ENCODE data around the gene COL6A3.

COL6A3 gene

DNA sequence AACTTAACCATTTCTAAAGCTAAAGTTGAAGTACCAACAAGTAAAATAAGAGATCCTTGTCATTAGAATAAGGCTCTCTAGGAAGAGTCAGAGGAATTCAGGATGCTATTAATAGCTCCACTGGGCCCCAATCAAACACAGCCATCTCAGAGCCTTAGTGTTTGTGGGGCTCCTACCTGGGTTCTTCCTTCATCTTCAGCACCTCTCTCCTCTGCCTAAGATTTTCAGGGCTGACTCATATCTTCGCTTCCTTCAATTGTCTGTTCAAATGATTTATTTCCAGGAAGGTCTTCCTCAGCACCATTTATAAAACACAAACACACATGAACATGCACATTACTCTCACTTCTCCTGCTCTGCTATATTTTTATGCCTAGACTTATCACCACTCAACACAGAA is 119.5 kb downstream of the COL6A3 start:
- no peak for DNase-seq

DNA sequence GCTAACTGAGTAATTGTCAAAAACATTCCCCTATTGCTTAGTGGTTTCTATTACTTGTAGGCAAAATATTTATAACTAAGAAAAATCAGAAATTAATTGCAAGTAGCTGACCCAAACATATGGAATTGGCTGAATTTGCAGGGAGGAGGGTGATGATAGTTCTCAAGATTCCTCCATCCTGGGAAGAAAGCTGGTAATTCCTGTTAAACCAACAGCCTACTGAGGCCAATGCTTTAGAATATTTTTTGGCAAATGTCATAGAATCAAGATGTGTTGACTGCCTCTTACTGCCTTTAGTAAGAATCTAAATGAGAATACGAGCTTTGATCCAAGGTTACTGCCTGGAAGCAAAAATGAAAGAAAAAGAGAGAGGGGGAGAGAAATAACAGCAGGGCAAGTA is 120.0 kb downstream of the COL6A3 start:
- DNase-seq, result no peak

DNA sequence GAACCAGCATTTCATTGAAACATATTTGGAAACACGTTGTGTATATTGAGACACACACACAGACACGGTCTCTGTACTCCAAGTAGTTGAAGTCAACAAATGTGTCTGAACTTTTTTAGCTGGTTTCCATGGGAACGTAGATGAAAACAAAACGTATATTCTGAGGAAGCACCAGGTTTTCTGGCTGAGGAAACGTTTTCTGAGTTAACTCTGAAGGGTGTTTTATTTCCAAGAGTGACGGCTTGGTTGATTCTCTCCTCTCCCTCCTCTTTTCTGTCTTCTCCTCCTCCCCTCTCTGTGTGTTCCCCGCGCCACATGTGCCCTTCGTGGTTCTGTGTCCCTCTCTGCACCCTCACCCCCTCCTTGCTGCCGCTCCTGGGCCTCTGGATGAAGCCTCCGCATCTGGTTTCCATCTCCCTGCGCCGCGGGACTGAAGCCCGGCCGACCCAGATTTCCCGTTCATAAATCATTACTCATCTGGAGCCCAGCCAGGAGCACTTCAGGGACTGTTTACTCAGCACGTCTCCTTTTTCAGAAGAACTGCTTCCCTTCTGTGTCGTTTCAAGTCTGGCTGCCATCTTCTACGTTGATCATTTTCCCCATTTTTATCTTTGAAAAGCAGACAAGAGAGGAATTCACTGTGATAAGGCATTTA is 122.7 kb downstream of the COL6A3 start:
- no peak for DNase-seq

DNA sequence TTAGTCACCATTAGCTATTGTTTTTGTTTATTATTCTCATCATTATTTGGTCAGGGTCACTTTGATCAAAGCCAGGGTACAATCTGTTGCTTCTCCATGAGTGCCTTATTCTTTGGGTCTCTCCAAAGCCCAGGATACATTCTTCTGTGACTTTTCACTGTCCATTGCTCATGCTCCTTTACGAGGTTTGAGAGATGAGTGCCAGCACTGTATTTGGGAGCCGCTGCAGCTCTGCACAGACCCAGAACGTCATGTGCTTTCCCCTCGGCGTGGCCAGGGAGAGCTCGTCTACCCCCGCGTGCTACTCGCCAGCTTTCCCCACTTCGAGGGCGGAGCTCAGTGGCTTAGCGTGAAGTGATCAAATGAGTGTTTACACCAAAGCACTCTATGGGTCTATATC is 123.7 kb downstream of the COL6A3 start:
- no peak for DNase-seq

DNA sequence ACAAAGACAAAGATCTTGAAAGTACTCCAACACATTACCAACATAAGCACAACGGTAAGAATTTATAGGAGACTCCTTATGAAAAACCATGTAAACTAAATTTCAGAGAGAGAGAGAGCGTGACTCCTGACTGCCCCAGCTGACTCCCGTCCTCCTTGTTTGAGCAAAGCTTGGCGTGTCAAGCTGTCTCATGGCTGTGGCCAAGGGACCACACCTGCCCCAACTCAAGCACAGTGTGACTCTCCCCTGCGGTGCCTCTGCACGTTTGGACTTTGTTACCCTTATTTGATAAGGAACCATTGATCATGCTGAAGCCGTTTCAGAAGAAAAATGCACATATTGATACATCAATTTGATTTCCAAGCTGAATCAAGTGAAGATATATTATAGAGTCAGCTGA is 124.8 kb downstream of the COL6A3 start:
- DNase-seq, result no peak

DNA sequence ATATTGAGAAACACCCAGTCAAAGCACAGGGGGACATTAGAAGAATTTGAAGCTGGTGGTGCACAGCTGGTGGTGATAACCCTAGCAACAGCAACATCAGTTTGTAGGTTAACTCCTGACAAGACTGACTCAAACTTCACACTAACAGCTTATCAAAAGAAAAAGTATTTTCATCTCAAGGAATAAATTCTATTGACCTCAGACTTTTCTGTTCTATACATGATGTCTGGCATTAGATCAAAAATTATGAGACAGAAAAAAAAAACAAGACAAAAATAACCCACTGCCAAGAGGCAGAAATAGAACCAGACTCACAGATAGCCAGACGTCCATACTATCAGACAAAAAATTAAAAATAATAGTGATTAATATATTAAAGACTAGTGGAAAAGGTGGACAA is 126.1 kb downstream of the COL6A3 start:
- DNase-seq, result no peak

DNA sequence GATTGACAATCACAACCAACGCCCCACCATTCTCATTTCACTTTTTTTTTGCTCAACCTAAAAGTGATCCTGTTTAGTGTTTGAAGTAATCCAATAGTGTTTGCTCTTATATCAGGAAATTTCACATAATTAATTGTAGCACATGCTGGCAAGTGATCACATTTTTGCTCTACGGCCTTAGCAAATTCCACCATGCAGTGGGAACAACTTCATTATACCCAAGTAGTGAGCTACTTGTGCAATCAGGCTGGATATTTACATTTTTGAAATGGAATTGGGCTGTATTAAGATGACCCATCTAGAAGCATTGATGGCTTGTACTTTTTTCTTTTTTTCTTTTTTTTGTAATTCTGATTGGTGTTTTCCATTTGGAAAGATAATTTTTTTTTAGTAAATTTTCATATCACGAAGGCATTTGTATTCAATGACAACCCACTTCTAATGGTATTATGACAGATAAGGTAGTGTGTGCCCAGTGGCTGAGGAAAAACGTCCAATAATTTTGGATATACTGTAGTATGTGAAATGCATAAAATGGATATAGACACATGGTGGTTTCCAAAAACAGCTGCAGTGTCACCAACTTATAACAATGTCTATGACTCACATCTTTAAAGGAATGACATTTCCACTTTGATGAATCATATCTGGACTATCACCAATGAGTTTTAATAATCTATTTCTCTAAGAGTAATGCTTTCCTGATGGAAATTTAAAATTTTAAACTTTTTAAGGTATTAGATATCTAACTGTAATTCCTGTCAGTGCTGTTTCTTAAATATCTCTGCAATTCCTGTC is 130.6 kb downstream of the COL6A3 start:
- DNase-seq, result no peak

DNA sequence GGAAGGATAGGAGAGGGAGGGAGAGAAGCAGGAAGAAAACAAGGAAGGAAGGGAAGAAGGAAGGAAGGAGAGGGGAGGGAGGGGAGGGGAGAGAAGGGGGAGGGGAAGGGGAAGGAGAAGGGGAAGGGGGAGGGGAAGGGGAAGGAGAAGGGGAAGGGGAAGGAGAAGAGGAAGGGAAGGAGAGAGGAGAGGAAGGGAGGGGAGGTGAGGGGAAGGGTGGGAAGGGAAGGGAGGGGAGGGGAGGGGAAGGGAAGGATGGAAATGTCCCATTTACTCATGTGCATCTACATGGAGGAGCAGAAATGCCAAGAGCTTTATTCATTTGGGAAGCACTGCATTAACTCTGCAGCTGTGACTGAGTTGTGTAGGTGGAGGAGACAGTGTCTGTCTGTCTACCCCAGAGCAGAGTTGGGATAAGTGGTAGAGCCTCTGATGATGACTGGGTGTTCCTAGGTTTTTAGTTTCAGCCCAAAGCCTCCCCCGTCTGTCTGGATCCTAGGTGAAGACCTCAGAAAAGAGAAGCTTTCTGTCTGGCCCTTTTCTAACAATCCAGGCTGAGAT is 131.3 kb downstream of the COL6A3 start:
- no peak for DNase-seq

DNA sequence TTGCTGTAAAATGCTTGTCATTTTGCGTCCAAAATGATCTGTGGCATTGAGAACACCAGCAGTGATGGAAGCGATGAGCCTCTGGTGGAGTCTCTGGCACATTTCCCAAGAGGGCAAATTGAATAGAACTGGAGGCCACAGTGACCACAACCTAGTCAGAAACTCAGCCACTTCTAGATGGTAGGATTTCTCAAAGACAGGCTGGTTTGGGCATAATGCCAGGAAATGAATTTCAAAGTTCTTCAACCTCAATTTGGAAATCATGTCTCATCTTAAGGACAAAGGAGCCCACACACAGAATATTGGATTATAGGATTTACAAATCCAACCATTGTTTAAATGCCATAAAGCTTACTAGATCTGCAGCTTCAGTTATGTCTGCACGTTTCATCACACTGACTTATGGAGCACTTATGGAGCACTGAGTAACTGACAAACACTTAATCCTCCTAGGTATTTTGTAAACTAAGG is 132.1 kb downstream of the COL6A3 start:
- DNase-seq, result no peak

DNA sequence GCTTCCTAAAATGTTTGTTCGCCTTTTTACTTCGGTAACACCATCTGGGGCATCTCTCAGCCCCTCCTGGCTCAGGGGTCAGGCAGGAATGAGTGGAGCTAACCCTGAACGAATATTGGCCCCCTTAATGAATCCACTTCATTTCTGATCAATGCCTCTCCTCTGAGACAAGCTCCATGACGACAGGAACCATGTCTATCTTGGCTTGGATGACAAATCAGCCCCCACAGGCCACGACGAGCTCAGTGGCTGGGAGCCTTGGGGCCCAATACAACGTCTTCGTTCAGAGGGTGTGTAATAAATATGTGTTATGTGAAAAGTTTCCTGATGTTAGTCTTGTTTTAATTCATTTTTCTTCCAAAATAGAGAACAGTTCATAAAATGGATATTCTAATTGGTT is 133.0 kb downstream of the COL6A3 start:
- DNase-seq, result no peak

DNA sequence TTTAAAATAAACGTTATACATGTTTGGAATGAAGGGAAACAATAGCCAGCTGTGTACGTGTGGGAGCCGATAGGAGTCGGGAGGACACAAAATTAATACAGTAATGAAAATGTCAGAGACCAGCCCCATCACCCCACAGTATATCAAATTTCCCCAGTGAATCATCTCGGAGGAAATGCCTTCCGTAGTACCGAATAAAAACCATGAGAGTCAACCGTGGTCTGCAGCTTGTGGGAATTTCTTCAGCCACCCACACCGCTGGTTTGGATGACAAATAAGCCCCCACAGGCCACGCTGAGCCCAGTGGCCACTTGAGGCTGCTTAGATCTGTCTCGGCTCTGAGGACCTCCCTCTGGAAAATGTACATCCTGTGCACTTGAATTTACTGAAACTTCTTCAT is 133.7 kb downstream of the COL6A3 start:
- no peak for DNase-seq

DNA sequence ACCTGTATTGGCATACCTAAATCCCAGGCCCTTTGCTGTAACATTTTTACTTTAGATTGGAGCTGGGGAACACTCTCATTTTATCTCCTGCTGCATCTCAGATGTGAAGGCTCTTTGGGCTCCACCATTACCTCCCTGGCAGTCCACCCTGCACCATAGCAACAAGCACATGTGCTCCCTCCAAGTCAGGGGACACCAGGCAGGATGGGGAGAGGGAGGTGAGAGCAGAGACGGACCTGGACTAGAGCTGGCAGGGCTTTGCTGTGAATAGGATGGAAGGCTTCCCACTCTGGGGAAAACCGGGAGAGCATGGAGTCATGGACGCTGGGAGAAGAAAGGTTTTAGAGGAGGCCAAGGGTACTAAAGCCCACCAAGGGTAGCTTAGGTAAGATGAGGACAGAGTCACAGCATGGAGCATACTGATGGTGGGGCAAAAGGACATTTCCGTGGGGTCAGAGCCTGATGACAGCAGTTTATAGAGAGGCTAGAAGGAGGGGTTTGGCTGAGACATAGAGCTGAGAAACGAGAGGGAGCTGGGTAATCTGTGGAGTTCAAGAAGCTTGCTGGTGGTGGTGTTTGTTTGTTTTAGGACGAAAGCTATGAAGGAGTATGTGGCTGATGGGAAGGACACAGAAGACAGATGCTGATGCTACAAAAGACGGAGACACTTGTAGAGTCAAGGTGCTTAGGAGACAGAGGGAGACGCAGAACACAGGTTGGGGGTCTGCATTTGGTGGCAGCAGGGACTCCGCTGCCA is 134.8 kb downstream of the COL6A3 start:
- DNase-seq, result no peak

DNA sequence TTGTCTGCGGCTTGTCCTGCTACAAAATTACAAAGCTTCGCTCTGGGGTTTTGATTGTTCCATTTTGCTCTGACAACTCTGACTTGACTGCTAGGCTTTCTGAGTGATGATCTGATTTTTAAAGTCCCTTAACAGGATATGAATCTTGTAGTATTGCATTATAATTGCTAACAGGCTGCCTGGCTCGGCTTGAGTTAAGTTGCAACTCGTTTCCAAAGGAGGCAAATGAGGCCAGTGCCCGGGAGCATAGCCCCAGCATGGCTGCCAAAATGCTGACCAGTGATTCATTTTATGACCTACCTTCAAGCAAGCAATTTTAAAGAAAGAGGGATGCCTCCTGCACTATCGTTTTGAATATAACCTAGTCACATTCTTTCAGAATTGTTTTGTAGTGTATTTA is 135.4 kb downstream of the COL6A3 start:
- DNase-seq, result no peak

DNA sequence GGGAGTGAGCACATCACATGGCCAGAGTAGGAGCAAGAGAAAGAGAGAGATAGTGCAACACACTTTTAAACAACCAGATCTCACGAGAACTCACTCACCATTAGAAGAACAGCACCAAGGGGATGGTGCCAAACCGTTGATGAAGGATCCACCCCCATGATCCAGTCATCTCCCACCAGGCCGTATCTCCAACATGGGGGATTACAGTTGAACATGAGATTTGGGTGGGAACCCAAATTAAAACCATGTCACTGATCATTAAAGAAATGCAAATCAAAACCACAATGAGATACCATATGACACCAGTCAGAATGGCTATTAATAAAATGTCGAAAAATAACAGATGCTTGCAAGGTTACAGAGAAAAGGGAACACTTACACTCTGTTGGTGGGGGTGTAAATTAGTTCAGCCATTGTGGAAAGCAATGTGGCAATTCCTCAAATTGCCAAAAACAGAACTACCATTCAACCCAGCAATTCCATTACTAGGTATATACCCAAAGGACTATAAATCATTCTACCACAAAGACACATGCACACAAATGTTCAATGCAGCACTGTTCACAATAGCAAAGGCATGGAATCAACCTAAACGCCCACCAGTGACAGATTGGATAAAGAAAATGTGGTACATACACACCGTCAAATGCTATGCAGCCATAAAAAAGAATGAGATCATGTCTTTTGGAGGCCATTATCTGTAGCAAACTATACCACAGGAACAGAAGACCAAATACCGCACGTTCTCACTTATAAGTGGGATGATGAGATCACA is 137.1 kb downstream of the COL6A3 start:
- no peak for DNase-seq

Data from effector CD8-positive, alpha-beta T cell (primary cell).